HFF-Myc (cell line): ENCODE data around the gene SLC52A1.

Experiments
- DNase-seq: peaks from one replicate; pipeline ENCODE4 v3.0.0-alpha.2; 2011; ENCODE audit warnings: low read depth; ENCODE audit errors: extremely low read depth
- H3K4me3 ChIP-seq: replicated peaks from 2 replicates; pipeline ENCODE4 v1.5.1; 2011; ENCODE audit warnings: low read depth, mild to moderate bottlenecking, control low read depth, low read length
- TF ChIP-seq, protein P1 (sequence below): IDR thresholded peaks from 2 replicates; pipeline ENCODE4 v1.5.1; 2012; ENCODE audit warnings: mild to moderate bottlenecking, low read depth, low read length, control low read depth; ENCODE audit errors: missing control alignments

Gene SLC52A1

DNA sequence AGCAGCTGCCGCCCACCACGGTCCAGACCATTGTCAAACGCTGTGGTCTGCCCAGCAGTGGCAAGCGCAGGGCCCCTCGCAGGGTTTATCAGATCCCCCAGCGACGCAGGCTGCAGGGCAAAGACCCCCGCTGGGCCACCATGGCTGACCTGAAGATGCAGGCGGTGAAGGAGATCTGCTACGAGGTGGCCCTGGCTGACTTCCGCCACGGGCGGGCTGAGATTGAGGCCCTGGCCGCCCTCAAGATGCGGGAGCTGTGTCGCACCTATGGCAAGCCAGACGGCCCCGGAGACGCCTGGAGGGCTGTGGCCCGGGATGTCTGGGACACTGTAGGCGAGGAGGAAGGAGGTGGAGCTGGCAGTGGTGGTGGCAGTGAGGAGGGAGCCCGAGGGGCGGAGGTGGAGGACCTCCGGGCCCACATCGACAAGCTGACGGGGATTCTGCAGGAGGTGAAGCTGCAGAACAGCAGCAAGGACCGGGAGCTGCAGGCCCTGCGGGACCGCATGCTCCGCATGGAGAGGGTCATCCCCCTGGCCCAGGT, 13.0 kb downstream of the SLC52A1 start:
- TF ChIP-seq, protein P1, sequence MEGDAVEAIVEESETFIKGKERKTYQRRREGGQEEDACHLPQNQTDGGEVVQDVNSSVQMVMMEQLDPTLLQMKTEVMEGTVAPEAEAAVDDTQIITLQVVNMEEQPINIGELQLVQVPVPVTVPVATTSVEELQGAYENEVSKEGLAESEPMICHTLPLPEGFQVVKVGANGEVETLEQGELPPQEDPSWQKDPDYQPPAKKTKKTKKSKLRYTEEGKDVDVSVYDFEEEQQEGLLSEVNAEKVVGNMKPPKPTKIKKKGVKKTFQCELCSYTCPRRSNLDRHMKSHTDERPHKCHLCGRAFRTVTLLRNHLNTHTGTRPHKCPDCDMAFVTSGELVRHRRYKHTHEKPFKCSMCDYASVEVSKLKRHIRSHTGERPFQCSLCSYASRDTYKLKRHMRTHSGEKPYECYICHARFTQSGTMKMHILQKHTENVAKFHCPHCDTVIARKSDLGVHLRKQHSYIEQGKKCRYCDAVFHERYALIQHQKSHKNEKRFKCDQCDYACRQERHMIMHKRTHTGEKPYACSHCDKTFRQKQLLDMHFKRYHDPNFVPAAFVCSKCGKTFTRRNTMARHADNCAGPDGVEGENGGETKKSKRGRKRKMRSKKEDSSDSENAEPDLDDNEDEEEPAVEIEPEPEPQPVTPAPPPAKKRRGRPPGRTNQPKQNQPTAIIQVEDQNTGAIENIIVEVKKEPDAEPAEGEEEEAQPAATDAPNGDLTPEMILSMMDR: no peak
- no peak for DNase-seq
- no peak overlapping the region for H3K4me3 ChIP-seq

DNA sequence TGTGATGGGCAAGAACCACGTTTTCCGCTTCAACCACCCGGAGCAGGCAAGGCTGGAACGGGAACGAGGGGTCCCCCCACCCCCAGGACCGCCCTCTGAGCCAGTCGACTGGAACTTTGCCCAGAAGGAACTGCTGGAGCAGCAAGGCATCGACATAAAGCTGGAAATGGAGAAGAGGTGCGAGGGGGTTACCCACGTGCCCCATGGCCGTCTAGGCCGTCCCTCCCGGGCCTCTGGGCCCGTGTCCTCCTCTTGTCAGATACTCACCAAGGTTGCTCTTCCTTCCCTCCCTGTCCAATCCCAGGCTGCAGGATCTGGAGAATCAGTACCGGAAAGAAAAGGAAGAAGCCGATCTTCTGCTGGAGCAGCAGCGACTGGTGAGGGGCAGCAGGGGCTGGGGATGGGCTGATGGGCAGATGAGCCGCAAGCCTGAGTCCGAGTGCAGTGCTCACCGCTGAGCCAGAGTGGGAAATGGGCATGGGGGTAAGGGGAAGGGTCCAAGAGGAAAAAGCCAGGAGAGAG, 14.7 kb downstream of the SLC52A1 start:
- H3K4me3 ChIP-seq: no peak overlapping the region
- TF ChIP-seq, protein P1: no peak
- no peak for DNase-seq

DNA sequence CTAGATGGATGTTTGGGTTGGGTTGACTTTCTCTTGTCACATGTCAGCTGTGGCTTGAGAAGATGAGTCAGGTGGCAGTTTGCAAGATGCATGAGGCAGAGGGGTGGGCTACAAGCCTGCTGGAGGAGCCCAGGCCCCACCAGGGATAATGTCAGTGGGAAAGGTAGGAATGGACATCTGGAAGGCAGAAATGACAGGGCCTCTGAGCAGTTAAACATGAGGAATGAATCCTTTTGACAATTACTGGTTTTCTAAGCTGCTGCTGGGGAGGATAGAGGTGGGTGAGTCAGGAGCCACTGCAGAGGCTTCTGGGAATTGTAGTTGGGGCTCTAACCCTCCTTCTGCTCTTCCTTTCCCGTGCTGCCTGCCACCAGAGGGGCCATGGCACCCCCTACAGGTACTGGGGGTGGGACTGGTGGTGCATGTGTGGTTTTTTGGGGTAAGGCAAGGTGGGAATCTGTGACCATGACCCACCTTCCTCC, 15.7 kb downstream of the SLC52A1 start:
- DNase-seq: no peak
- H3K4me3 ChIP-seq: no peak overlapping the region
- TF ChIP-seq, protein P1: peak; percentile 19

DNA sequence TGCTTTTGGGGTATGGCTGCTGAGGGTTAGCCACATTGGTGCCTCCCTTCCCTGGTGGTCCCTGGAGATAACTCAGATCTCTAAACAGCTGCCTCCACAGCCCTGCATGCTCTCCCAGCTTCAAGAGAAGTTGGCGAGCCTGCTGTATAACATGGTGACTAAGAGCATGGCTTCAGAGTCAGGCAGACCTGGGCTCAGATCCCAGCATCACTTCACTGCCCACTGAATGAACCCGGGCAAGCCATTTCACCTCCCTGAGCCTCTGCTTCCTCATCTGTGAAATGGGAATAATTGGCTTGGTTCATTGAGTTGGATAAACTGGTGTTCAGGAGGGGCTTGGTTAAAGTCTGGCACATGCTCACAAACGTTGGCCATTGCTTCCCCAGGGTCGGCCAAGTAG, 20.9 kb downstream of the SLC52A1 start:
- DNase-seq: no peak
- no peak overlapping the region for H3K4me3 ChIP-seq
- TF ChIP-seq, protein P1: no peak

- TF ChIP-seq, protein P1: no peak
- H3K4me3 ChIP-seq: no peak overlapping the region
- DNase-seq: no peak
These were observed 23.3 kb downstream of the SLC52A1 start for GRCh38 chr17:5011928-5012327.

DNA sequence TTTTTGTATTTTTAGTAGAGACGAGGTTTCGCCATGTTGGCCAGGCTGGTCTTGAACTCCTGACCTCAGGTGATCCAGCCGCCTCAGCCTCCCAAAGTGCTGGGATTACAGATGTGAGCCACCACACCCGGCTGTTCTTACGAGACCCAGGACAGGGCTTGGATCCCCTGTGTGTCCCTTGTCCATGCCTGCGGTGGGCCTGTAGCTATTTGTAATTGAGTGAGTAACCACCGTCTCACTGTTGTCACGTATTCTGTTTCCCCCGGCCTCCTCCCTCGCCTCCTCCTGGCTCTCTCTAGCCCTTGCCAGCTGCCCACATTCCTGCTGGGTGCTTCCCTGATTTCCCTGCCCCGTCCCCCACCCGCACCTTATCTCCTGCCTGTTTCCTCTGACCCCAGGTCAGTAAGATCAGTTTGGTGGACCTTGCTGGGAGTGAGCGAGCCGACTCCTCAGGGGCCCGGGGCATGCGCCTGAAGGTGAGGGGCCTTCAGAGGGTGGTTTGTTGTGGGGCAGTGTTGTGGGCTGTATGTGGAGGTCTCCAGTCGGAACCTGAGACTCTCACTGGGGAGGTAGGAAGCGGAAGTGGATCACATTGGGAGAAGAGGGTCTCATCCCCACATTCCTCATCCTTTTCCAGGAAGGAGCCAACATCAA, 31.9 kb downstream of the SLC52A1 start:
- TF ChIP-seq, protein P1: no peak
- DNase-seq: no peak
- H3K4me3 ChIP-seq: no peak overlapping the region
